Measurements from ENCODE around the gene ASIC2. TPM values are rescaled to one million over a fixed set of nuclear protein-coding genes. Genes with fewer than 3 reads are reported as not detected.

ASIC2 gene
- total and polyA plus RNA-seq, 9 of the 15 experiments (the other 6 are each of a cell fraction or from before 2014, with no cell fraction given), result not detected

DNA sequence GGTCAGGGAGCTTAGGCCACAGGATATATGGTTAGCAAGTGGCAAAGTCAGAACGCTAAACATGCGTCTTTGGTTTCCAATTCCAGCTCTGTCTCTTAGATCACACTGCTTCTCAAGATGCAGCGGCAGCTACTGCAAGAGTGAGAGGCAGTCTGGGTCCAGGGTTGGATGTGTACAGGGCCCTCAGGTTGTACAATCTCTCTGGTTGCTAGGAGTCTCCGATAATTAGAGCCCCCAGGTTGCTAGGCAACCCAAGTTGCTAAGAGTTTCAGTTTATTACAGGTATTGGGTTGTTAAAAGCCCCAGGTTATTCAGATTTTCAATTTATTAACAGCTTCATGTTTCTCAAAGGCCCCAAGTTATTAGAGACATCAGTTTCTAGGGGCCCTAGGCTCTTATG lies 317.0 kb downstream of the ASIC2 start:
- Histone ChIP-seq H3K27ac (ENCODE audit: extremely low read depth, low read depth, low read length) (no peak overlapping the region), H3K4me3 (no peak overlapping the region), H2AFZ (ENCODE audit: low read depth, low read length) (no peak overlapping the region), H3K9me1 (ENCODE audit: control insufficient read depth, insufficient read depth, low read length) (no peaks in the 10 kb centered on the region), H4K20me1 (replicated peaks; ENCODE audit: control insufficient read depth, insufficient read depth, low read length) (no peaks in the 10 kb centered on the region), H3K9me3 (replicated peaks; ENCODE audit: control insufficient read depth, insufficient read depth, low read depth, low read length) (0 out of 2 replicates have a peak, but pooled peaks cover 4% of the 10 kb centered on the region), H3K4me2 (ENCODE audit: insufficient read depth, low read length) (no peak overlapping the region), H3K4me1 (replicated peaks in 1 of 2; ENCODE audit: control insufficient read depth in 2 of 2, insufficient read depth in 2 of 2, low read length in 2 of 2) (peaks cover 0 to 15% of the 10 kb centered on the region in 2 experiments; a peak in 3 of 5 replicates), H3K36me3 (ENCODE audit: control insufficient read depth, insufficient read depth, low read length) (no peaks in the 10 kb centered on the region), H3K27me3 (ENCODE audit: control insufficient read depth in 2 of 2, insufficient read depth in 2 of 2, low read length in 2 of 2) (no peaks in the 10 kb centered on the region), H3K79me2 (ENCODE audit: control insufficient read depth, insufficient read depth, low read length) (no peaks in the 10 kb centered on the region), H3K9ac (ENCODE audit: insufficient read depth in 1 of 2, low read depth in 2 of 2, low read length in 2 of 2) (no peak overlapping the region)
- ChIA-PET CTCF (ENCODE audit: low intra/inter-chr PET ratio) (no interaction called here), POLR2A (interaction anchor here (1.1 kb wide), 1 partner anchor 14 kb away, joined by 3 read pairs; no protein-coding TSS in a partner anchor)
- intact Hi-C loops (cut with micrococcal nuclease) (no loop called here), in situ Hi-C loops (cut with MboI) (no loop called here)
- no peak for TF ChIP-seq NFYB (IDR thresholded peaks at IDR 0.05; ENCODE audit: extremely low read depth, insufficient read length)
- TF ChIP-seq XRCC3 (IDR thresholded peaks at IDR 0.05), result no peak
- TF ChIP-seq, protein P1, sequence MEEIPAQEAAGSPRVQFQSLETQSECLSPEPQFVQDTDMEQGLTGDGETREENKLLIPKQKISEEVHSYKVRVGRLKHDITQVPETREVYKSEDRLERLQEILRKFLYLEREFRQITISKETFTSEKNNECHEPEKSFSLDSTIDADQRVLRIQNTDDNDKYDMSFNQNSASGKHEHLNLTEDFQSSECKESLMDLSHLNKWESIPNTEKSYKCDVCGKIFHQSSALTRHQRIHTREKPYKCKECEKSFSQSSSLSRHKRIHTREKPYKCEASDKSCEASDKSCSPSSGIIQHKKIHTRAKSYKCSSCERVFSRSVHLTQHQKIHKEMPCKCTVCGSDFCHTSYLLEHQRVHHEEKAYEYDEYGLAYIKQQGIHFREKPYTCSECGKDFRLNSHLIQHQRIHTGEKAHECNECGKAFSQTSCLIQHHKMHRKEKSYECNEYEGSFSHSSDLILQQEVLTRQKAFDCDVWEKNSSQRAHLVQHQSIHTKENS (CRISPR knock-in tag; IDR thresholded peaks at IDR 0.05), result no peak
- TF ChIP-seq RFX1 (IDR thresholded peaks at IDR 0.05), result peak; percentile 91
- TF ChIP-seq, protein P2, sequence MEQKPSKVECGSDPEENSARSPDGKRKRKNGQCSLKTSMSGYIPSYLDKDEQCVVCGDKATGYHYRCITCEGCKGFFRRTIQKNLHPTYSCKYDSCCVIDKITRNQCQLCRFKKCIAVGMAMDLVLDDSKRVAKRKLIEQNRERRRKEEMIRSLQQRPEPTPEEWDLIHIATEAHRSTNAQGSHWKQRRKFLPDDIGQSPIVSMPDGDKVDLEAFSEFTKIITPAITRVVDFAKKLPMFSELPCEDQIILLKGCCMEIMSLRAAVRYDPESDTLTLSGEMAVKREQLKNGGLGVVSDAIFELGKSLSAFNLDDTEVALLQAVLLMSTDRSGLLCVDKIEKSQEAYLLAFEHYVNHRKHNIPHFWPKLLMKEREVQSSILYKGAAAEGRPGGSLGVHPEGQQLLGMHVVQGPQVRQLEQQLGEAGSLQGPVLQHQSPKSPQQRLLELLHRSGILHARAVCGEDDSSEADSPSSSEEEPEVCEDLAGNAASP (IDR thresholded peaks at IDR 0.05), result no peak
- TF ChIP-seq TAF9B (IDR thresholded peaks at IDR 0.05; ENCODE audit: partially characterized antibody), result no peak
- TF ChIP-seq MYNN (IDR thresholded peaks at IDR 0.05), result peak; percentile 88
- no peak for TF ChIP-seq MYNN (CRISPR knock-in tag; IDR thresholded peaks at IDR 0.05)
- no peak for TF ChIP-seq ZNF23 (CRISPR knock-in tag; IDR thresholded peaks at IDR 0.05)
- no peak for TF ChIP-seq PCBP1 (IDR thresholded peaks at IDR 0.05; ENCODE audit: low read depth, low read length, poor library complexity, severe bottlenecking)
- no peak for DNase-seq (ENCODE audit: extremely low read depth in 1 of 4, low spot score in 3 of 4)
- FAIRE-seq, result no peak
- ATAC-seq, result no peak
- no TSS peak for BruUV-seq (replicated peaks)
- WGBS (ENCODE audit: insufficient coverage, low coverage, missing lambda C conversion rate), result 68% methylated on average over 4 of the region's 4 CpGs
